IPS-NIHi7 (cell line): ENCODE data around the gene TSPYL4.

Source experiments
- DNase-seq: peaks from one replicate; pipeline ENCODE4 v3.0.0; 2012; ENCODE audit warnings: mixed read lengths; ENCODE audit errors: extremely low spot score

TSPYL4 gene

GRCh38 chr6:116271149-116271708, 17.4 kb upstream of the TSPYL4 start:
- DNase-seq = no peak

DNA sequence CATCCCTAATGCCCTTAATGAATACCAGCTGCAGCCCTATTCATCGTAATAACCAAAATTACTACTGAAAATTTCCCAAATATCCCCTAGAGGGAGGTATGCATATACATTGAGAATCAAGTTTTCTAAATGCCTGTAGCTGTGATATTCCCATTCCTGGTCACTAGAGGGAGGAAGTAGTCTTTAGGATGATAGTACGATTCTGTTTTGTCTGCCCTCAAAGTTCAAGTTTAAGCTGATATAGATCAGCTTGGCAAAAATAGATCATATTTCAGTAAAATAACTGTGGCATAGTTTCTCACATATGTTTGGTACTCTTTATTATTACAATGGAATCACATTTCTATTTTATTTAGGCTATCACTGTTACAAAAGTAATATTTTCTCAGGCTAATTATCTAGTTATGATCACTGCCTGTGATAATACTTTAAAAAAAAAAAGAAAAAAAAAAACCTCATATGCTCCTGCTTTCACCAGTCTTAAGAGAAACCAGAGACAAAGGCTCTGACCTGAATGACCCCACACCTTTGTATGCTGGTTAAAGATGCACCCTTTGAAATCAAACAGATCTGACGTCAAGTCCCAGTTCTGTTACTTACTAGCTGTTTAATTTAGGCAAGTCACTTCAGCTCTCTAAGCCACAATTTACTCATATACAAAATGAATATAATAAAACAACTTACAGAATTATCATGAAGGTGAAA, 14.9 kb upstream of the TSPYL4 start:
- DNase-seq = peak; percentile 53

DNA sequence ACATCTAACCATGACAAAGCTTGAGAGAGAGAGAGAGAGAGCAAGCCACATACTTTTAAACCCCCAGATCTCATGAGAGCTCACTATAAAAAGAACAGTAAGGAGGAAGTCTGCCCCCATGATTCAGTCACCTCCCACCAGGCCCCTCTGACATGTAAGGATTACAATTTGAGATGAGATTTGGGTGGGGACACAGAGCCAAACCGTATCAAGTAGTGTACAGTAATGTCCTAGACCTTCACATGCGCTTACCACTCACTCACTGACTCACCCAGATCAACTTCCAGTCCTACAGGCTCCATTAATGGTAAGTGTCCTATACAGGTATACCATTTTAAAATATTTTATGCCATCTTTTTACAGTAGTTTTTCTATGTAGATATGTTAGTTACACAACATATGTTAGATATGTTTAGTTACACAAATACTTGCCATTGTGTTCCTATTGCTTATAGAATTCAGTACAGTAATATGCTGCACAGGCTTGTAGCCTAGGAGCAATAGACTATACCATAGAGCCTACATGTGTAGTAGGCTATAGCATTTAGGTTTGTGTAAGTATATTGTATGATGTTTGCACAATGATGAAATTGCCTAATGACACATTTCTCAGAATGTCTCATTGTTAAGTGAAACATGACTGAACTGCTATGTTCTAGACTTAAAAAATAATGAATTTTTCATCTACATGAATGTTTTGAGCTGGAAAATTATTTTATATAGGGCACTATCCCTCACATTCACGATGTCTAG, 14.1 kb upstream of the TSPYL4 start:
- no peak for DNase-seq

DNA sequence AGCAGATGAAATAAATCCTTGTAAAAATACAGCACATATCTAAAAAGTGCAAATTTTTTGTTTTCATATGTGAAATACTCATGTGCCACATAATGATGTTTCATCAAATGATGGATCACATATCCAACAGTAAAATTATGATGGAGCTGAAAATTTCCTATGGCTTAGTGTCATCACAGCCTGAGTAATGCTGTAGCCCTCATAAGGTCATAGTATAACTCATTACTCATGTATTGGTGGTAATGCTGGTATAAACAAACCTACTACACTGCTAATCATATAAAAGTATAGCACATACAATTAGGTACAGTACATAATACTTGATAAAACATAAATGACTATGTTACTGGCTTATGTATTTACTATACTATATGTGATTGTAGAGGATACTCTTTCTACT, 12.9 kb upstream of the TSPYL4 start:
- DNase-seq = no peak

GRCh38 chr6:116265041-116265829, 11.4 kb upstream of the TSPYL4 start:
- DNase-seq = no peak

DNA sequence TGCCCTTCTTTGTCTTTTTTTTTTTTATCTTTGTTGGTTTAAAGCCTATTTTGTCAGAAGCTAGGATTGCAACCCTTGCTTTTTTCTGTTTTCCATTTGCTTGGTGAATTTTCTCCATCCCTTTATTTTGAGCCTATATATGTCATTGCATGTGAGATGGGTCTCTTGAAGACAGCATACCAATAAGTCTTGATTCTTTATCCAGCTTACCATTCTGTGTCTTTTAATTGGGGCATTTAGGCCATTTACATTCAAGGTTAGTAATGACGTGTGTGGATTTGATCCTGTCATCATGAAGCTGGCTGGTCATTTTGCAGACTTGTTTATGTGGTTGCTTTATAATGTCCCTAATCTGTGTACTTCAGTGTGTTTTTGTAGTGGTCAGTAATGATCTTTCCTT, 9.5 kb upstream of the TSPYL4 start:
- no peak for DNase-seq

DNA sequence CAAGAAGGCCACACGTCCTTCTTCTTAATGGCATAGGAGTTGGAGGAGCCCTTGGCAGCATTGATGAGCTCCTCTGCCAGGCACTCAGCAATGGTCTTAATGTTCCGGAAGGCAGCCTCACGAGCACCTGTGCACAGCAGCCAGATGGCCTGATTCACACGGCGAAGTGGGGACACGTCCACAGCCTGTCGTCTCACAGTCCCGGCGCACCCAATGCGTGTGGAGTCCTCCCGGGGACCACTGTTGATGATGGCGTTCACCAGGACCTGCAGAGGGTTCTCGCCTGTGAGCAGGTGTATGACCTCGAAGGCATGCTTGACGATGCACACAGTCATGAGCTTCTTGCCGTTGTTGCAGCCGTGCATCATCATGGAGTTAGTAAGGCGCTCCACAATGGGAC, 4.6 kb upstream of the TSPYL4 start:
- no peak for DNase-seq

DNA sequence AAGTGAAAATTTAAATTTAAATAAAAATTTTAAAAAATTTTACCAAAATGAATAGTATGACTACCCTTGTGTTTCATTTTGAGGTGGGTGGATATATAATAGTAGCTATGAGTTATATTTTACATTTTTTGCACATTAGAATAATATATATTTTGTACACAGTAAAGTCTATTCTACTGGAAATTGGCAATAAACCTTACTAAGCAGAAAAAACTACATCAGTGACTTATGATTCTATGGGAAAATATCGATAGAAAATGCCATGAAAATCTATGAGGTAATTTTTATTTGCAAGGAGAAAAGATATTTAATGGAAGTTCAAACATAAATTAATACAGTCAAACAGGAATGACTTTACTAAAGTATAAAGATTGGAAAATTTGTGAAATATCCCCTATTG, 2.8 kb upstream of the TSPYL4 start:
- no peak for DNase-seq

GRCh38 chr6:116255246-116255800, 1.4 kb upstream of the TSPYL4 start:
- DNase-seq = no peak

GRCh38 chr6:116254297-116255056, 602 bp upstream of the TSPYL4 start:
- DNase-seq = no peak

GRCh38 chr6:116253188-116253504, 729 bp downstream of the TSPYL4 start:
- DNase-seq = no peak

GRCh38 chr6:116251568-116252384, 2.1 kb downstream of the TSPYL4 start:
- no peak for DNase-seq

GRCh38 chr6:116248577-116248976, 5.3 kb downstream of the TSPYL4 start:
- DNase-seq = no peak

DNA sequence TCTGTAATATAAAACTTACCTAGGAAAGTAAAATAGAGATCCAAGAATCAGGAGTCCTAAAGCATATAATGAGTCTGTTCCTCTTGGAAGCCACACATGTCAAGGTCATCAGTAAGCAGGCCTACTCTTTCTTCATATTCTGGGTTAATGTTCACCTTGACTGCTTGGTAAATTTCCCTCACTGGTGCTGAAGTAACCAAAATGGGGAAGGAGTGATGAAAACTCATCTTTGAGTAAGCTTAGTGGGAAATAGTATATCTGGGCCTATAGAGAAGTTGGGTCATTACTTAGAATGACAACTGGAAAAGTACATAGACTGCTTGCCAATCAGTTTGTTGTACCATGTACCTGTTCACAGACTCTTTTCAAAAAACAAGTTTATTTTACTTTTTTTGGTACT, 6.6 kb downstream of the TSPYL4 start:
- no peak for DNase-seq

GRCh38 chr6:116246089-116246488, 7.8 kb downstream of the TSPYL4 start:
- DNase-seq = no peak

DNA sequence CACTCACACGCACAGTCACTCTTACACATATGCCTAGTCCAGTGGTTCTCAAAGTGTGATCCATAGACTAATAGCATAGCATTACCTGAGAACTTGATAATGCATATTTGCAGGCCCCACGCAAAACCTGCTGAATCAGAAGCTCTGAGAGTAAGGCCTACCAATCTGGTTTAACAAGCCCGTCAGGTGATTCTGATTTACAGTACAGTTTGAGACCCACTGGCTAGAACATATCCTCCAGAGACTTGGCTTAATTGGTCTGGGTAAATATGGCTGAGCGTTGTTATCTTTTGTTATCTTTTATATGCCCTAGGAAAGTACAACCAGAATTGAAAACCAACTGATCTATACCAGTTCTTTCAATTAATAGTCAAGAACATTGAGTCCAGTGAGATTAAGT, 9.6 kb downstream of the TSPYL4 start:
- DNase-seq = no peak

DNA sequence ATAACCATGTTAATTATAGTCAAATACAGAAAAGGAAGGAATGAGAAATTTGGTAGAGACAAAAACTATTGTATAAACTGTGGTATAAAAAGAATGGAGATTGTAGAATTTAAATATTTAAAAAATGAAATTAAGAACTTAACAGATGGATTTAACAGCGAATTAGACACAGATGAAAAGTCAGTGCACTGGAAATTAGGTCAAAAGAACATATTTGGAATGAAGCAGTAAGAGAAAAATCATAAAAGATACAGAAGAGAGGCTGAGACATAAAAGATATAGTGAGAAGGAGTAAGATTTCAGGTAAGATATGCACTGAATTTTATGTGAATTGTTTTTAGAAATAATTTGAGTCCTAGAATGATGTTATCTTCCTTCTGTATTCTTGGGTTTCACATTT, 14.0 kb downstream of the TSPYL4 start:
- DNase-seq = no peak

DNA sequence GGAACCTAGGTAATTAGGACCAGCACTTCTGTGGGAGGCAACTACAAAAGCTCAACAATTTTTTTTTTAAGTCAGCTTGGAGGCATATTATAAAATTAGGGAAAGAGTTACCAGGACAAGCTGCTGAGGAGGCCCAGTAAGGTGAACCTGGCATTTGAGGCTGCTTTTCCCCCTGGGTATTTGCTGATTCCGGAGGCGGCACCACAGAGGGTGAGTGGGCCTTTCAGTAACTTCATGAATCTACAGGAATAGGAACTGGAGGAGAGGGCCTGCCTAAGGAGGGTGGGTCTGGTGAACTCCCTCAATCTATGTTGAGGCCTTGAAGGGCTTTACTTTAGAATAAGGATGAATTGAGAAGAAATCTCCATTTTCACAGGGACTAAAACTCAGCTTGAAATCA, 14.6 kb downstream of the TSPYL4 start:
- DNase-seq = no peak

- DNase-seq = no peak
Observed at GRCh38 chr6:116238083-116238482, 15.8 kb downstream of the TSPYL4 start.

GRCh38 chr6:116234689-116235088, 19.2 kb downstream of the TSPYL4 start:
- no peak for DNase-seq
